ENCODE data around the gene HFE. TPM values are rescaled to one million over a fixed set of nuclear protein-coding genes. Genes with fewer than 3 reads are reported as not detected.
"Not testable (repeated sequence)": the region's sequence is repeated elsewhere in the genome, so short reads cannot be mapped to it uniquely, and the experiment has no call there.

The HFE gene
- total and polyA plus RNA-seq, 12 donors = 6.2 to 32.1 (median 15.2) TPM

DNA sequence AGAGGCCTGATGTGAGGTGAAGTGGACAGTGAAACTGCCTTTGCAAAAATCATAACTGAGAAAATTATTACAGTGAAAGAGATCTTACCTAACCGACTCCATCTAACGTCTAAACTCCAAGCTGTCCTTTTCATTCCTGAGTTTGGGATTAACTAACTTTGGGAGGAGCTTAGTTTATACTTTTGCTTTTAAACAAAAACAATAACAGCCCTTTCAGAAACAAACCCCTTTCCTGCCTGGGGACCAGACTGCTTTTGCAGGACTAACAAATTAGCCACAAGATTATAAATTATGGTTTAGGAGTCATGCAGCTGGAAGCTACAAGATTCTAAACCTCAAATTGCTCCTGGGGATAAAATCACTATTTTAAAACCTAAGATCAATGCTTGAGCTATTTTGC is 38.6 kb upstream of the HFE start:
- Histone ChIP-seq H3K4me1 (replicated peaks in 1 of 2) (peaks cover 0 to 16% of the 10 kb centered on the region in 2 donors), H3K27ac (no peak overlapping the region), H3K4me3 (no peak overlapping the region), H3K9me3 (replicated peaks in 1 of 3) (no peaks in the 10 kb centered on the region), H3K36me3 (replicated peaks in 1 of 2) (no peaks in the 10 kb centered on the region), H3K27me3 (no peaks in the 10 kb centered on the region)
- WGBS, 4 donors = 88 to 95% (median 90%) methylated on average over 2 of the region's 2 CpGs
- intact Hi-C loops (cut with DNase I) = no loop called here
- TF ChIP-seq POLR2A (IDR thresholded peaks at IDR 0.05) = no peak
- TF ChIP-seq, protein P1, sequence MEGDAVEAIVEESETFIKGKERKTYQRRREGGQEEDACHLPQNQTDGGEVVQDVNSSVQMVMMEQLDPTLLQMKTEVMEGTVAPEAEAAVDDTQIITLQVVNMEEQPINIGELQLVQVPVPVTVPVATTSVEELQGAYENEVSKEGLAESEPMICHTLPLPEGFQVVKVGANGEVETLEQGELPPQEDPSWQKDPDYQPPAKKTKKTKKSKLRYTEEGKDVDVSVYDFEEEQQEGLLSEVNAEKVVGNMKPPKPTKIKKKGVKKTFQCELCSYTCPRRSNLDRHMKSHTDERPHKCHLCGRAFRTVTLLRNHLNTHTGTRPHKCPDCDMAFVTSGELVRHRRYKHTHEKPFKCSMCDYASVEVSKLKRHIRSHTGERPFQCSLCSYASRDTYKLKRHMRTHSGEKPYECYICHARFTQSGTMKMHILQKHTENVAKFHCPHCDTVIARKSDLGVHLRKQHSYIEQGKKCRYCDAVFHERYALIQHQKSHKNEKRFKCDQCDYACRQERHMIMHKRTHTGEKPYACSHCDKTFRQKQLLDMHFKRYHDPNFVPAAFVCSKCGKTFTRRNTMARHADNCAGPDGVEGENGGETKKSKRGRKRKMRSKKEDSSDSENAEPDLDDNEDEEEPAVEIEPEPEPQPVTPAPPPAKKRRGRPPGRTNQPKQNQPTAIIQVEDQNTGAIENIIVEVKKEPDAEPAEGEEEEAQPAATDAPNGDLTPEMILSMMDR (IDR thresholded peaks at IDR 0.05) = no peak
- no peak for DNase-seq

DNA sequence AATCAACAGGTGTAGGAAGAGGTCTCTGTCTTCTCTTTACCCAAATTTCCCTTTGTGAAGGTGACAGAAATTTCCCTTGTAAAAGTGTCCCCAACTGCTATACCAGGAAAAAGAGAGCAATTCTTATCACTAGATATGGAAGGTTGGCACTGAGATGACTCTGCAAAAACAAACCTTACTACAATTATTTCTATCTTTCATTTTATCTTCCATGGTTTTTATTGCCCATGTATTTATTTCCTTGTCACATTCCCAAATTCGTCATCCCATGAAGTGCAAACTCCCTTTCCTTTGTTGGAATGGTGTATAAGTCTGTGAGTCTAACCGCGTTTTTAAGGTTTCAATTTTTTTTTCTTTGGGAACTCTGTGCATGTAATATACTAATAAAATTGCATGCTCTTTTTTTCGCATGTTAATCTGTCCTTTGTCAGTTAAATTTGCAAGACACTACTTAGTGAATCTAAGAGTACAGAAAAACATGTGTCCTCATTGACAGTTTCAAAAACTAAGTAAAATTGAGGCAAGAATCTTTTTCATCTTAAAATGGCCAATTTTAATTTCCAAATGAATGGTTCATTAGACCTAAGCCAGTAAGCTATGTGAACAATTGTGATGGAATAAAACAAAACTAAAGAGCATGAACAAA is 35.4 kb upstream of the HFE start:
- 93 to 95% (median 94%) methylated on average over 4 of the region's 4 CpGs for WGBS, 4 donors
- Histone ChIP-seq H3K27me3 (no peaks in the 10 kb centered on the region), H3K27ac (no peak overlapping the region), H3K36me3 (replicated peaks in 1 of 2) (no peaks in the 10 kb centered on the region), H3K4me3 (no peak overlapping the region), H3K4me1 (replicated peaks in 1 of 2) (peaks cover 0 to 11% of the 10 kb centered on the region in 2 donors), H3K9me3 (replicated peaks in 1 of 3) (no peaks in the 10 kb centered on the region)
- no peak for DNase-seq
- intact Hi-C loops (cut with DNase I) = no loop called here
- TF ChIP-seq POLR2A (IDR thresholded peaks at IDR 0.05) = no peak
- TF ChIP-seq, protein P1 (IDR thresholded peaks at IDR 0.05) = no peak

DNA sequence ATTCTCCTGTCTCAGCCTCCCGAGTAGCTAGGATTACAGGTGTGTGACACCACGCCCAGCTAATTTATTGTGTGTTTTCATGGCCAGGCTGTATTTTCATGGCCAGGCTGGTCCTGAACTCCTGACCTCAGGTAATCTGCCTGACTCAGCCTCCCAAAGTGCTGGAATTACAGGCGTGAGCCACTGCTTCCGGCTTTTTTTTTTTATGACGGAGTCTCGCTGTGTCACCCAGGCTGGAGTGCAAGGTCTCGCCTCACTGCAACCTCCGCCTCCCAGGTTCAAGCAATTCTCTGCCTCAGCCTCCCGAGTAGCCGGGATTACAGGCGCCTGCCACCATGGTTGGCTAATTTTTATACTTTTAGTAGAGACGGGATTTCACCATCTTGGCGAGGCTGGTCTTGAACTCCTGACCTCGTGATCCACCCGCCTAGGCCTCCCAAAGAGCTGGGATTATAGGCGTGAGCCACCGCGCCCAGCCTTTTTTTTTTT is 34.4 kb upstream of the HFE start:
- DNase-seq; intact Hi-C loops (cut with DNase I); H3K36me3 ChIP-seq (replicated peaks in 1 of 2); H3K4me3 ChIP-seq; H3K27me3 ChIP-seq; H3K9me3 ChIP-seq (replicated peaks in 1 of 3); H3K27ac ChIP-seq: not testable (repeated sequence)
- H3K4me1 ChIP-seq (replicated peaks in 1 of 2) = peaks cover 0 to 11% of the 10 kb centered on the region in 2 donors
- 95 to 97% (median 95%) methylated on average over 17 to 18 of the region's 18 CpGs for WGBS, 4 donors

DNA sequence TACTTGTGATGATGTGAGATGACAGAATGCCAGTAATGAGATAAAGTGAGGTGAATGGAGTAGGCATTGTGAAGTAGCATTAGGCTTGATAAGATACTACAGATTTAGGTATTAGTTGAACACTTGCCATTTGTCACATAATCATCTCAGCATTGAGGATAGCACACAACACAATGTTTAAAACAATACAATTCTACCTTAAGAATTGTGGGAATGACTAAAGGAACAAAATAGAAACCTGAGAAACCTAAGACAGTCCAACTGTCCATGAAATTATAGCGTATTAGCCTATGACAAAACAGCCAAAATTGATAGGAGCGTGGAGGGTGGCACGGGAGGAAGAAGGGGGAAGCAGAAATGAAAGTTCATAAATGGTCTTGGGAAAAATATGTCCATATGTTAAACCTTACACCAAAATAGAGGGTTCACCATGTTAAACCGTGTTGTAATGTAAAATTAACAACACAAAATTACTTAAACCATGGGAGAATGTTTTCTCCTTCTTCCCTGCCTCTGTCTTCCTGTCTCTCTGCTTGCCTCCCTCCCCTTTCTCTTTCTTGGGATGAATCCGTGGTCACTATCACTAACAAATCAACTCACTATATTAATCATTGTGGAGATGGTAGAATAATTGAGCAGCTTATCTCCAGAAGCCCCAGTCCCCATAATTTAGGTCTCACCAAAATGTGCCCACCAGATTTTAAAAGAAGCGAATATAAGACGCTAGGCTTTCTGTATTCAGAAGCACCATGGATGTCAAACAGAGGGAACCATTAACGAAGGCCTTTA is 33.0 kb upstream of the HFE start:
- Histone ChIP-seq H3K27ac (peak overlapping the region; percentile 80 to 98 (median 96)), H3K36me3 (replicated peaks in 1 of 2) (no peaks in the 10 kb centered on the region), H3K9me3 (replicated peaks in 1 of 3) (no peaks in the 10 kb centered on the region), H3K4me3 (peak overlapping the region in 3 of 4 donors; percentile 1 to 72 (median 39)), H3K4me1 (replicated peaks in 1 of 2) (peaks cover 0 to 11% of the 10 kb centered on the region in 2 donors), H3K27me3 (no peaks in the 10 kb centered on the region)
- intact Hi-C loops (cut with DNase I) = no loop called here
- TF ChIP-seq, protein P1 (IDR thresholded peaks at IDR 0.05) = no peak
- TF ChIP-seq POLR2A (IDR thresholded peaks at IDR 0.05) = no peak
- DNase-seq = no peak
- 7 to 9% (median 8%) methylated on average over 8 of the region's 8 CpGs for WGBS, 4 donors

Measured in adrenal gland (tissue), 12 donors.